Head of caudate nucleus (tissue), 42 donors: ENCODE measurements around the gene C1orf116.

Experiments
- DNase-seq, 42 donors: peaks; one replicate each; pipeline versions ENCODE4 v3.0.0 to v3.0.0-alpha.2; 2020 to 2021; ENCODE audit warnings: mixed read lengths in 7 of 42
- intact Hi-C: fragments of 100-400 bp; cut with DNase I; formaldehyde crosslinking; loops from one replicate; pipeline ENCODE4 v1.15.0; 2022

Gene C1orf116

GRCh38 chr1:207040181-207040533, 7.6 kb upstream of the C1orf116 start:
- intact Hi-C loops, result no loop called here
- no peak for DNase-seq

GRCh38 chr1:207039380-207040180, 7.0 kb upstream of the C1orf116 start:
- no peak for DNase-seq
- intact Hi-C loops, result no loop called here

- intact Hi-C loops, result no loop called here
Observed at GRCh38 chr1:207036865-207037264, 4.3 kb upstream of the C1orf116 start.

DNA sequence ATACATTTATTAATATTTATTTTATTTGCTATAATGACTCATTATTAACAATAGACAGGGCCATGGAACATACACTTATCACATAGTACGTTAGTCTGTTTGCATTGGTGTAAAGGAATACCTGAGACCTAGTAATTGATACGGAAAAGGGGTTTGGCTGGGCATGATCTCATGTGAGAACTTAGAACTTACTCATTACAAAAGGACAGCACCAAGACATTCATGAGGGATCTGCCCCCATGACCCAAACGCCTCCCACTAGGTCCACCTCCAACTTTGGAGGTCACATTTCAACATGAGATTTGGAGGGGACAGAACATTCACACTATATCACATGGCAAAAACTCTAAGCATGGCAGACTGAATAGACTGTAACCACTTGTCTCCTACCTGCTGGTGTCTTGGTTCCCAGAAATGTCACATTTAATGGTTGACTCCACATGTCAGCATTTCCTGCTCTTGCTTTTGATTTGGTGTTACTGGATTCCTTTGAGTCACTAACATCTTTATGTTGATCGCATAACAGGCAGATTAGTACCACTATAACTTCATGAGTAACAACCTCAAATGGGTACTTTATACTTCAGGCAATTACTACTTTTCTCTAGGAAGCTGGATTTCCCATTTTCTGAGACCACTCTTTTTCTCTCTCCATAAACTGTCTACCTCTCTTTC, 3.5 kb upstream of the C1orf116 start:
- no peak for DNase-seq
- intact Hi-C loops, result no loop called here

More at GRCh38 chr1:207036865-207037264, 4.3 kb upstream of the C1orf116 start:
- no peak for DNase-seq

GRCh38 chr1:207034998-207035397, 2.4 kb upstream of the C1orf116 start:
- intact Hi-C loops, result no loop called here
- no peak for DNase-seq

GRCh38 chr1:207034208-207034607, 1.7 kb upstream of the C1orf116 start:
- DNase-seq, result no peak
- intact Hi-C loops, result no loop called here

- DNase-seq, result no peak
- intact Hi-C loops, result no loop called here
Observed at GRCh38 chr1:207033302-207033701, 746 bp upstream of the C1orf116 start.

- intact Hi-C loops, result no loop called here
- DNase-seq, result no peak
Observed at GRCh38 chr1:207031632-207032264, 808 bp downstream of the C1orf116 start.

GRCh38 chr1:207031016-207031415, 1.5 kb downstream of the C1orf116 start:
- DNase-seq, result no peak
- intact Hi-C loops, result no loop called here

- no peak for DNase-seq
- intact Hi-C loops, result no loop called here
Observed at GRCh38 chr1:207030522-207031009, 2.0 kb downstream of the C1orf116 start.

DNA sequence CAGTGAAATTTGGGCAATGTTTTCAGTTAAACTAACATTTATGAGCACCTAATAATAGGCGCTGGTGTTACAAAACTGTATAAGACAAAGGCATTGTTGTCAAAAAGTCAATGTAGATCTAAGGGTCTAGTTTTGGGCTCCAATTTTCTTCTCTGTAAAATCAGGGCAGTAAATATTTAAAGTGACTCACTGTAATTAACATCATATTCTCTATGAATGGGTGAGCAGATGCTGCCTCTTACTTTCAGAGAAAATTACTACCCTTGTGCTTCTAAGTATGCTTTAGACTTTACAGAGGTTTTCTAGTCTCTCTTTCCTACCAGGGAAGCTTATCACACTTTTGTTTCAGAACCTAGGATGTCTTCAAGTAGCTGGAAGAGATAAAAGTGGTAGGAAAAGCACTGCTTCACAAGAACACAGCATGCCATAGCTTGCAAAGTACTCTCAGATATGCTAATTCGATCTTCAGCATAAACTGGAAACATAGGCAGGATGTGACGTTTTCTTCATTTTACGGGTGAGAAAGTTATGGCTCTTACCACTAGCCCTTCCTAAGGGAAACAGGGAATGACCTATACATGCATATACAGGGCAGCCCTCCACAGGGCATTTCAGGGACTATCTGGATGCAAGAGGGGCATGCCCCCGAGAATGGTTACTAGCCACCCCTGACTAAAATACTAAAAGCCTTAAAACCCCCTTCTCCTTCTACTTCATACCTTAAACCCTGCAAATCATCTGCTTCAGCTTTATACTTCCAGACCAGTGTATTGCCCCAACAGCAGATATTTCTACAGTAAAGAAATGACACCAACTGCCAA, 2.6 kb downstream of the C1orf116 start:
- DNase-seq, result no peak

DNA sequence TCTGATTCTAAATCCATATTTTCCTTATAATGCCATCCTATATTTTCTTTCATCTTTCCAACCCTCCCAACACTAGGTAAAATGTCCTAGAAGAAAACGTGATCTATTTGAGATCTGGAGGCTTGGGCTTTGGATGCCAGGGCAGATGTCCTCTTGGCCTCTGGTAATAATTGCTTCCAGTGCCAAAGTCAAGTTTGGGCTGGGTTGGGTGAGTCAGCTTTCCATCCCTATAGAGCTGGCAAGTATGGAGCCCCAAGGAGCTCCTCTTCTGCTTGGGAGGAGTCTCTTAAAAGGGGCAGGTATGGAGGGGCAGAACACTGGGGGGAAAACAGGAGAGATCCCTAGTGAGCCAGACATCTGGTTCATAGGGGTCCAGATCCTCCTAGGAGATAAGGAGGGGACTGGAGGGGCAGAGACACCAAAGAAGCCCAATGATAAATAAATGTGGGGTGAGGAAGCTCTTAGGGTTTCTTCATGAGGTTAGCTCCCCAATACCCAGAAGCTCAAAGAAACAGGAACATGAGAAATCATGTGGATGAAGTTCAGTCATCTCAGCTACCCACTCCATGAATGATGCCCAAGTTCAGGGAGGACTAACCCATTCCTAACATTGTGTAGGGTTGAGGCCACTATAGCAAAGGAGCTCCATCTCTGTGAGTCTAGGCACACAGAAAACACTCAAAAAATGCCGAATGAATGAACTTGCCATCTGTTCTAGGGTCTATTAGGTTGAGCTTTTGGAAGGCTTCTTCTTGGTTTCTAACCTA, 3.5 kb downstream of the C1orf116 start:
- DNase-seq, result no peak
- intact Hi-C loops, result no loop called here

More for the DNA sequence above, 2.6 kb downstream of the C1orf116 start:
- intact Hi-C loops, result no loop called here

DNA sequence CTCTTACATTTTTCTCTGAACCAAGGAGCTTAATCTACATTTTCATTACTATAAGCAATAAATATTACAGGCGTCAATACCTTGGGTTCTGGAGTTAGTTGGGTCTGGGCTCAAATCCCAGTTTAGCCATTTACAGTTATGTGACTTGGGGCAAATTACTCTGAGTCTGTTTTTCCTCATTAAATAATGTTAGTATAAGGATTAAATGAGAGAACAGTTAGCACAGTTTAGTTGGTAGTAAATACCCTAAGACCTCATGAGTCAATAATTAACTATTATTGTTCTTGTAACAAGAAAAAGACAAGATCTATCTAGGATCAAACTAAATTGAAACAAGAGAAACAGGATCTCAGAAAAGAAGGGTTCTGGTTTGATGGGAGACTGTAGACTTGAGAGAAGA, 4.6 kb downstream of the C1orf116 start:
- intact Hi-C loops, result no loop called here
- DNase-seq, result no peak

DNA sequence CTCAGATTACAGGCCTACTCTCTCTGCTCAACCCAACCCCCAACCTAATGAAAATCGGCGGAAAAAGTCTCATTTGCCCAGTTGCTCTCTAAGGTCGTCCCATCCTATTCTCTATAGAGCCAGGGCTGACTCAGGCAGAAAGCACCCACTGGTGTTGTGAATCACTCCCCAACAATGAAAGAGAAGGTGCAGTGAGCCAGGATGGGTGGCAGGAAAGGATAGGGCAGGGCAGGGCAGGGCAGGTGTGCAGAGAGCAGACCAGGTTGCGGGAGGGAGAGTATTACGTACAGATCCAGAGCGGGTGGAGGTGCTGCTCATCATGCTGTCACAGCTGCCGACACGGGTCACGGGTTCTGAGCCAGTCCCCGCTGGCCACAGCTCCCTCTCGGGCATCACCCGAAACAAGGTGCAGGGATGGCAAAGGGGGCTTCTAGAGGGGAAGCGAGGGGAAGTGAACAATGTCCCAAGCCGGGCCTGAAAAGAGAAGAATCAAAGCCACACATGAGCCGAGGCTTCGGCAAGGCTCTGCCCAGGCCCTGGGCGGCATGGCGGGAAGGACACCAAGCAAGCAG, 5.3 kb downstream of the C1orf116 start:
- intact Hi-C loops, result no loop called here
- no peak for DNase-seq

- no peak for DNase-seq
- intact Hi-C loops, result no loop called here
Observed at GRCh38 chr1:207026104-207026534, 6.4 kb downstream of the C1orf116 start.

GRCh38 chr1:207025146-207025880, 7.2 kb downstream of the C1orf116 start:
- intact Hi-C loops, result no loop called here
- DNase-seq, result no peak
